GM12878 (cell line): ENCODE data around the gene TAS1R2. TPM values are rescaled to one million over a fixed set of nuclear protein-coding genes. Genes with fewer than 3 reads are reported as not detected.

Experiments
- ATAC-seq: fragments of 200-7000 bp; cut with Tn5 transposase; 3 replicates; pipeline ENCODE4 v1.9.1; 2020; ENCODE audit warnings: mild to moderate bottlenecking, moderate library complexity
- Bru-seq: library from RNA; stranded (reverse); fragments of 400-500 nt; gene quantifications from one replicate; lab custom pipeline; 2021; lab: Mats Ljungman, UMichigan
- BruChase-seq, 2 experiments: library from RNA; stranded (reverse); fragments of 400-500 nt; gene quantifications; one replicate each; lab custom pipeline; 2021; lab: Mats Ljungman, UMichigan
- BruUV-seq: library from RNA; stranded (reverse); fragments of 400-500 nt; replicated peaks from 2 replicates; lab custom pipeline; 2021; lab: Mats Ljungman, UMichigan
- CTCF ChIA-PET: fragments of 300-600 bp; sonication (Branson Sonifier 250); formaldehyde crosslinking; extraction: SDS; loops from one replicate; lab custom pipeline; 2021; ENCODE audit warnings: inconsistent platforms; lab: Yijun Ruan, JAX
- POLR2A ChIA-PET: fragments of 350-600 bp; formaldehyde crosslinking; extraction: SDS; loops from one replicate; lab custom pipeline; 2021; ENCODE audit warnings: inconsistent platforms; lab: Charles Lee
- RAD21 ChIA-PET: fragments of 300-600 bp; sonication (Branson Sonifier 250); formaldehyde crosslinking; loops from one replicate; lab custom pipeline; 2023; ENCODE audit warnings: antibody characterized with exemption; ENCODE audit not compliant: unreplicated experiment; lab: Charles Lee
- SMC1A ChIA-PET: fragments of 300-600 bp; sonication (Branson Sonifier 250); formaldehyde crosslinking; loops from one replicate; lab custom pipeline; 2023; ENCODE audit not compliant: unreplicated experiment, uncharacterized antibody; lab: Charles Lee
- DNase-seq: peaks from one replicate; pipeline ENCODE4 v3.0.0-alpha.2; 2011; ENCODE audit warnings: low read depth, low spot score
- FAIRE-seq: peaks from 3 replicates; lab custom pipeline; 2011; peaks lifted over from hg19 to GRCh38; lab: Jason Lieb, UNC
- H2AFZ ChIP-seq: 2 replicates; pipeline ENCODE4 v1.6.0; 2011; ENCODE audit warnings: low read depth, low read length, control low read depth; ENCODE audit not compliant: control insufficient read depth
- H3K27ac ChIP-seq: 2 replicates; pipeline ENCODE4 v1.5.1; 2011; ENCODE audit warnings: control low read depth; ENCODE audit not compliant: control insufficient read depth, insufficient read depth
- H3K27me3 ChIP-seq, 2 experiments: replicated peaks in 1 of 2; 2 replicates each; pipeline versions ENCODE4 v1.6.0 to v1.6.1; 2011; ENCODE audit warnings: low read length in 1 of 2; ENCODE audit not compliant: control insufficient read depth in 2 of 2, insufficient read depth in 2 of 2
- H3K36me3 ChIP-seq, 2 experiments: 2 replicates each; pipeline ENCODE4 v1.5.1; 2011; ENCODE audit warnings: low read length in 1 of 2; ENCODE audit not compliant: control insufficient read depth in 2 of 2, insufficient read depth in 2 of 2
- H3K4me1 ChIP-seq: 2 replicates; pipeline ENCODE4 v1.6.1; 2011; ENCODE audit warnings: mild to moderate bottlenecking, low read length, moderate library complexity, mixed read lengths; ENCODE audit not compliant: control insufficient read depth, insufficient read depth
- H3K4me2 ChIP-seq: 2 replicates; pipeline ENCODE4 v1.6.0; 2011; ENCODE audit warnings: control low read depth; ENCODE audit not compliant: control insufficient read depth, insufficient read depth
- H3K4me3 ChIP-seq: fragments of 200-600 bp; sonication (generic); 2 replicates; pipeline ENCODE4 v1.5.1; 2016
- H3K79me2 ChIP-seq: 2 replicates; pipeline ENCODE4 v1.6.0; 2011; ENCODE audit warnings: low read length; ENCODE audit not compliant: control insufficient read depth, insufficient read depth
- H3K9ac ChIP-seq: 2 replicates; pipeline ENCODE4 v1.8.0; 2011; ENCODE audit warnings: low read length, control low read depth, mixed read lengths; ENCODE audit not compliant: control insufficient read depth, insufficient read depth
- H3K9me3 ChIP-seq: replicated peaks from 3 replicates; pipeline ENCODE4 v1.5.1; 2011; ENCODE audit warnings: mild to moderate bottlenecking, low read length; ENCODE audit not compliant: control insufficient read depth, insufficient read depth
- H4K20me1 ChIP-seq: 2 replicates; pipeline ENCODE4 v1.6.0; 2011; ENCODE audit not compliant: control insufficient read depth, insufficient read depth
- CEBPZ ChIP-seq: fragments of 150-350 bp; IDR thresholded peaks from 2 replicates; pipeline ENCODE4 v1.6.1; 2016; ENCODE audit warnings: low read depth, low read length
- NBN ChIP-seq: fragments of 450-650 bp; IDR thresholded peaks from 2 replicates; pipeline ENCODE4 v1.6.1; 2016
- PKNOX1 ChIP-seq: fragments of 450-650 bp; IDR thresholded peaks from 2 replicates; pipeline ENCODE4 v1.6.1; 2016; ENCODE audit warnings: mild to moderate bottlenecking
- RELA ChIP-seq: fragments of 450-650 bp; IDR thresholded peaks from 2 replicates; pipeline ENCODE4 v1.8.0; 2014; ENCODE audit warnings: borderline replicate concordance; ENCODE audit not compliant: partially characterized antibody
- WGBS: methylation state at CpG from one replicate; pipeline ENCODE4 v1.1.6; 2016; ENCODE audit warnings: low lambda C conversion rate; ENCODE audit not compliant: insufficient replicate concordance, insufficient coverage; ENCODE audit errors: missing lambda C conversion rate; 5-methylcytosine and 5-hydroxymethylcytosine counted together
- in situ Hi-C: fragments of 300-500 bp; cut with MboI; formaldehyde crosslinking; loops from 9 replicates; pipeline ENCODE4 v1.14.3; 2018; ENCODE audit warnings: mixed read lengths
- intact Hi-C: fragments of 100-400 bp; cut with micrococcal nuclease; formaldehyde crosslinking; loops from one replicate; pipeline ENCODE4 v1.14.2; 2022; ENCODE audit not compliant: unreplicated experiment
- long read RNA-seq, 2 experiments: library from polyadenylated mRNA; unstranded; transcript quantifications; one replicate each; pipeline ENCODE4 v2.0.0, GENCODE V29; 2019 to 2020
- polyA minus RNA-seq, 3 experiments: library from RNA; depleted of rRNA, polyadenylated mRNA; stranded (reverse); fragments of >200 nt; gene quantifications; 2 replicates each; pipeline ENCODE4 v1.2.3, GENCODE V29; 2011
- polyA plus RNA-seq, 11 experiments: library from polyadenylated mRNA; depleted of rRNA in 4 of 11; unstranded in 6 of 11; stranded (reverse) in 5 of 11; fragments of >200 nt; fragmentation: Nextera tagmentation in 4 of 11; fragmentation: Illumina TruSeq in 1 of 11; extraction: Ambion mirVana in 4 of 11; extraction: Trizol in 1 of 11; gene quantifications; 1 replicate in 1 of 11; 2 replicates in 10 of 11; pipeline versions ENCODE4 v1.2.1 to v1.2.3, GENCODE V29; 2011 to 2016; ENCODE audit warnings: inconsistent platforms in 2 of 11, missing spikeins in 2 of 11, low read depth in 1 of 11
- total RNA-seq, 4 experiments: library from RNA; depleted of rRNA in 3 of 4; stranded (reverse); fragments of >200 nt in 3 of 4; fragmentation: Illumina TruSeq in 1 of 4; extraction: Trizol in 1 of 4; gene quantifications; 2 replicates each; pipeline versions ENCODE4 v1.2.1 to v1.2.3, GENCODE V29; 2013 to 2021

Gene TAS1R2
- not detected in 2 replicates for total RNA-seq (2013; cell fraction: nucleolus; rRNA removed)
- total RNA-seq (2014; rRNA removed) = not detected in 2 replicates
- total RNA-seq (2014; rRNA removed; fragmentation: Illumina TruSeq; extraction: Trizol) = not detected in 2 replicates
- not detected in 2 replicates for total RNA-seq (2021)
- not detected for polyA plus RNA-seq (2011; ENCODE audit: low read depth)
- not detected in 2 replicates for polyA plus RNA-seq (2011; rRNA removed)
- not detected in 2 replicates for polyA plus RNA-seq (2011; cell fraction: cytosol; rRNA removed)
- not detected in 2 replicates for polyA plus RNA-seq (2011; cell fraction: nucleus; rRNA removed)
- not detected in 2 replicates for polyA plus RNA-seq (2012)
- polyA plus RNA-seq (2014; fragmentation: Illumina TruSeq; extraction: Trizol) = not detected in 2 replicates
- not detected for polyA plus RNA-seq (2014; fragmentation: Nextera tagmentation; extraction: Ambion mirVana)
- polyA plus RNA-seq (2014; rRNA removed) = not detected in 2 replicates
- polyA plus RNA-seq (2016; fragmentation: Nextera tagmentation; extraction: Ambion mirVana) = not detected
- not detected in 2 replicates for polyA minus RNA-seq (2011; rRNA and poly(A)+ RNA removed)
- not detected in 2 replicates for polyA minus RNA-seq (2011; cell fraction: cytosol; rRNA and poly(A)+ RNA removed)
- not detected in 2 replicates for polyA minus RNA-seq (2011; cell fraction: nucleus; rRNA and poly(A)+ RNA removed)
- percentile 17 among the genes with signal in this experiment for Bru-seq, nascent RNA
- percentile 26 among the genes with signal in this experiment for BruChase-seq, experiment 1, labeled RNA remaining after a 6-hour chase
- percentile 8 among the genes with signal in this experiment for BruChase-seq, experiment 2, labeled RNA remaining after a 2-hour chase
- long read RNA-seq, experiment 1 = 0 reads
- long read RNA-seq, experiment 2 = 0 reads

- TF ChIP-seq NBN = no peak
- TF ChIP-seq CEBPZ = no peak
- TF ChIP-seq RELA = no peak
- no peak for TF ChIP-seq PKNOX1
- H3K36me3 ChIP-seq = no peaks in the 10 kb centered on the region
- H3K4me3 ChIP-seq = no peak within 1 kb of the TSS
- H3K9me3 ChIP-seq = no peaks in the 10 kb centered on the region
- intact Hi-C loops (no loop called here), in situ Hi-C loops (no loop called here)
- no peaks in the 10 kb centered on the region for H3K4me1 ChIP-seq
- CTCF ChIA-PET = no interaction called here
- no peak within 1 kb of the TSS for H3K4me2 ChIP-seq
- SMC1A ChIA-PET = no interaction called here
- no peak within 1 kb of the TSS for H2AFZ ChIP-seq
- POLR2A ChIA-PET = no interaction called here
- no peaks in the 10 kb centered on the region for H3K27me3 ChIP-seq
- 32% methylated on average over 4 of the region's 4 CpGs for WGBS
- no peak within 1 kb of the TSS for H3K27ac ChIP-seq
- H4K20me1 ChIP-seq = no peaks in the 10 kb centered on the region
- no peak for FAIRE-seq
- H3K79me2 ChIP-seq = no peaks in the 10 kb centered on the region
- BruUV-seq = no TSS peak
- DNase-seq = no peak
- H3K9ac ChIP-seq = no peak within 1 kb of the TSS
- RAD21 ChIA-PET = no interaction called here
- ATAC-seq = no peak
These were observed at the start of gene TAS1R2 for GRCh38 chr1:18859560-18859959. TSS of gene TAS1R2 (minus strand) at chr1:18859660. CDS start at chr1:18859660, 0 bp downstream.
